ENCODE results near the gene SATB1.
"Not testable (repeated sequence)": the region's sequence is repeated elsewhere in the genome, so short reads cannot be mapped to it uniquely, and the experiment has no call there.

Gene SATB1

GRCh38 chr3:18351823-18352744 is 73.1 kb downstream of the SATB1 start:
- no peak for DNase-seq (ENCODE audit: low read depth in 2 of 2)

DNA sequence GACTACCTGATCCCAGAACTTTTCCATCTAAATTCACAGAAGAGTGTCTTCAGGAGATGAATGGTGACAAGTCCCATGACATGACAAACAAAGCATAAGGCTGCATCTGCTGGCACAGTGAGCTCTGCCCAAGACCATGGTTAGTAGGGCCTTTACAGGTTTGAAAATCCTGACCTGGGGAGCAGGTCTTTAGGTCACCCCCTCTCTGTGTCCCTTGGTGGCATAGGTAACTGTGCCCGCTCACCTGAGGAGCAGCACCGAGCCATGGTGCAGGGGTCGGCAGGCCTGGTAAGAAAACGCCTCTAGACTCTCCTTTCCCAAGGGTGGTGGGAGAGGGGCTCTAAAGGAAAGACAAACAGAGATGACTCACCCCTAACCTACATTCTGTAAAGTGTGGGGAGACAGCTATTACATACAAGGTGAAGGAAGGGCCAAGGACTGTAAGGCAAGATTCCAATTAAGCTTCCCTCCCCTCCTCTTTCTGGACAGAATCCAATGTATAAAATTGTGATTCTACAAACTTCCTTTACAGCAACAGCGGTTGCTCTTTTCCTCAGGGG is 74.0 kb downstream of the SATB1 start:
- DNase-seq (ENCODE audit: low read depth in 2 of 2) = no peak

DNA sequence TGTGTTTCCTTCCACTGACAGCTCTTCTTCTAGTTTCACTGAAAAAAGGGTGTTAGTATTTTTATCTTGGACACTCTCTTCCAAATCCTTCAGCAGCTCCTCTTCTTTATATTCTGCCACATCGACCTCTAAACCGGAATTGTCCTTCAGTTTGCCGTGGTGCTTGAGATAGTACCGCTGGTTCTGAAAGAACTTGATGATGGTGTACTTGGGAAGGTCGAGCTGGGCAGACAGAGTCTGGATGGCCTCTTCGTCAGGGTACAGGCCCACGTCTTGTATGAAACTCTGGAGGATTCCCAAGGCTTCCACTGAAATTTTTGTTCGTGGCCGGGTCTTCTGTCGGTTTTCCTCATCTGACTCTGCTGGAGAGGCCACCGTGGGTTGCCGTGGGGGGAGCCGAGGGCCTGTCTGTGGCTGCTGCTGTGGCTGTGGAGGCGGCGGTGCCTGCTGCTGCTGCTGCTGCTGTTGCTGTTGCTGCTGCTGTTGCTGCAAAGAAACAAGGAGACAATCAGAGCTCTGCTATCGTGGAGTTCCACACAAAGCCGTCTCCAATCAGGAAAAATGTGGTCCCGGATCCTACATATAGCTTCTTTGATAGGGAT is 75.8 kb downstream of the SATB1 start:
- DNase-seq (ENCODE audit: low read depth in 2 of 2) = no peak

DNA sequence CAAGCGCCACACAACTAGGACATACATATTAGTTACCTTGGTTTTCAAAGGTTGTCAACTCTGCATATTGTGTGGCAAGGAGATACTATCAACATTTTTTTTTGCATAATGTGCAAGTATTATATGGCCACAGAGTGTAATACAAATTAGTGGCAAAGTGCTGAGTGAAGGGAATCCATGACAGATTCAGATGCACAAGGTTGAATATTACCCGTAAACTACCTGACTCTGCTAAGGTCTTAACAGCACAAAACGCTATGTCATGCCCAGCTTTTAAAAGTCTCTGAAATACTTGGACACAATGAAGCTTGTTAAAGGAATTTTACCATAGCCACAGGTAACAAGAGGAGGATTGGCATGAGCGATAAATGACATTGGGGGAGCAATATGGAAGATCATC is 79.0 kb downstream of the SATB1 start:
- DNase-seq (ENCODE audit: low read depth in 2 of 2) = no peak

GRCh38 chr3:18345015-18345367 is 80.1 kb downstream of the SATB1 start:
- DNase-seq (ENCODE audit: low read depth in 2 of 2) = no peak

- DNase-seq (ENCODE audit: low read depth in 2 of 2) = no peak
Observed at GRCh38 chr3:18344306-18345014, 80.7 kb downstream of the SATB1 start.

GRCh38 chr3:18343809-18344208 is 81.3 kb downstream of the SATB1 start:
- no peak for DNase-seq (ENCODE audit: low read depth in 2 of 2)

GRCh38 chr3:18338827-18339514 is 86.2 kb downstream of the SATB1 start:
- no peak for DNase-seq (ENCODE audit: low read depth in 2 of 2)

- DNase-seq (ENCODE audit: low read depth in 2 of 2) = no peak
Observed at GRCh38 chr3:18337231-18337630, 87.9 kb downstream of the SATB1 start.

DNA sequence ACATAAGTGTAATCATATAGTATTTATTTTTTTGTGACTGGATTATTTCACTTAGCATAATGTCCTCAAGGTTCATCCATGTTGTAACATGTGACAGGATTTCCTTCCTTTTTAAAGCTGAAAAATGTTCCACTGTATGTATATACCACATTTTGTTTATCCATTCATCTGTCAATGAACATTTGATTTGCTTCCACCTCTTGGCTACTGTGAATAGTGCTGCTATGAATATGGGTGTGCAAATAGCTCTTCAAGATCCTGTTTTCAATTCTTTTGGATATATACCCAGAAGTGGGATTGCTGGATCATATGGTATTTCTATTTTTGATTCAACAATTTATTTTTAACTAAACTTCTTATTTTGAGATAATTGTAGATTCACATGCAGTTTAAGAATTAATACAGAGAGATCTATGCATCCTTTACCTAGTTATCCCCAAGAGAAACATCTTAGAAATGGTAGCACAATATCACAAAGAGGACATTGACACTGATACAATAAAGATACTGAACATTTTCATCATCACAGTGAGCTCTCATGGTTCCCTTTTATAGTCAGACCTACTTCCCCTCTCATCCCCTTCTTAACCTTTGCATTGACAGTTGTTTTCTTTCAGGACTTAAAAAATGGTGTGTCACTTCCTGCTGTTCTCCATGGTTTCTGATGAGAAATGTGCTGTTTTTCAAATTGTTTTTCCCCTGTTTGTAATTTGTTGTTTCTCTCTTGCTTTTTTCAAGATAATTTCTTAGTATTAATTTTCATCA is 90.1 kb downstream of the SATB1 start:
- no peak for DNase-seq (ENCODE audit: low read depth in 2 of 2)

GRCh38 chr3:18330772-18331441 is 94.2 kb downstream of the SATB1 start:
- DNase-seq (ENCODE audit: low read depth in 2 of 2) = not testable (repeated sequence)

DNA sequence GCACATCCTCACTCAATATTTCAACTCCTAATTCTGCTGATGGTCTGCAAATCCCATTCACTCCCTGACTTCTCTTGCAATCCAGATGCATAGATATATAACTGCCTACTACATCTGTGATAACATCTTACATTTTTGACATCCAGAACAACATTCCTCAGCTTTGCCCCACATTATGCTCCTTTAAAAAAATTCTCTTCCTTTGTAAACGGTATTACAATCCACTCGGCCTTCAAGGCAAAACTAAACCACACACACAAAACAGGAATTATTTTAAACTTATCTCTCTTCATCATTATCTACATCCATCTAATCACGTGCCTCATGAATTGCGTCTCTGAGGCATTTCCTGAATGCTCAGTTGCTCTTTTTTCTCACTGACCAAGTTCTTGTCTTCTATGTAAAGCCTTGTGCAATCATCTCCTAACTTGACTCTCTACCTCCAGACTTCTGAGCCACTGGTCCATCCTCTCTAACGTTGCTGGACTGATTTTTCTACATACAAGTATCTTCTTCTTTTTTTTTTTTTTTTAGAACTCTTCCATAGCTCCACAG is 117.0 kb downstream of the SATB1 start:
- no peak for DNase-seq (ENCODE audit: low read depth in 2 of 2)

- DNase-seq (ENCODE audit: low read depth in 2 of 2) = no peak
Observed at GRCh38 chr3:18307529-18307928, 117.6 kb downstream of the SATB1 start.

- no peak for DNase-seq (ENCODE audit: low read depth in 2 of 2)
Observed at GRCh38 chr3:18302517-18302916, 122.6 kb downstream of the SATB1 start.

DNA sequence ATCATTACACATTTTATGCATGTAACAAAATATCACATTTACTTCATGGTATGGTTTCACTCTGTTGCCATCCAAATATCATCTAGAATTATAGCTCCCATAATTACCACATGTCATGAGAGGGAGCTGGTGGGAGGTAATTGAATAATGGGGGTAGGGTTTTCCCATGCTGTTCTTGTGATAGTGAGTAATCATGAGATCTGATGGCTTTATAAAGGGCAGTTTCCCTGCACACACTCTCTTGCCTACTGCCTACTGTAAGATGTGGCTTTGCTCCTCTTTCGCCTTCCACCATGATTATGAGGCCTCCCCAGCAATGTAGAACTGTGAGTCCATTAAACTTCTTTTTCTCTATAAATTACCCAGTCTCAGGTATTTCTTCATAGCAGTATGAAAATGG is 123.4 kb downstream of the SATB1 start:
- no peak for DNase-seq (ENCODE audit: low read depth in 2 of 2)

- no peak for DNase-seq (ENCODE audit: low read depth in 2 of 2)
Observed at GRCh38 chr3:18300916-18301315, 124.2 kb downstream of the SATB1 start.

DNA sequence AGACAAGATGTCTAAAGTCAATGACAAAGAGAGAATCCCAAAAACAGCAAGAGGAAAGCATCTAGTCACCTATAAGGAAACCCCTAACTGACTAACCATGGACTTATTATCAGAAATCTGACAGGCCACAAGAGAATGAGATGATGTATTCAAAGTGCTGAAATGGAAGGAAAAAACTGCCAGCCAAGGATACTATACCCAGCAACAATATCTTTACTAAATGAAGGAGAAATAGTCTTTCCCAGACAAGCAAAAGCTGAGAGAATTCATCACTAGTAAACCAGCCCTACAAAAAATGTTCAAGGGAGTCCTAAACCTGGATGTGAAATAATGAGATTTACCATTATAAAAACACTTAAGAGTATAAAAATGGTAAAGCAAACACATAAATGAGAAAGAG is 128.0 kb downstream of the SATB1 start:
- no peak for DNase-seq (ENCODE audit: low read depth in 2 of 2)
